ENCODE results near the gene TRIM33.
"Not testable (repeated sequence)": the region's sequence is repeated elsewhere in the genome, so short reads cannot be mapped to it uniquely, and the experiment has no call there.

TRIM33 gene

DNA sequence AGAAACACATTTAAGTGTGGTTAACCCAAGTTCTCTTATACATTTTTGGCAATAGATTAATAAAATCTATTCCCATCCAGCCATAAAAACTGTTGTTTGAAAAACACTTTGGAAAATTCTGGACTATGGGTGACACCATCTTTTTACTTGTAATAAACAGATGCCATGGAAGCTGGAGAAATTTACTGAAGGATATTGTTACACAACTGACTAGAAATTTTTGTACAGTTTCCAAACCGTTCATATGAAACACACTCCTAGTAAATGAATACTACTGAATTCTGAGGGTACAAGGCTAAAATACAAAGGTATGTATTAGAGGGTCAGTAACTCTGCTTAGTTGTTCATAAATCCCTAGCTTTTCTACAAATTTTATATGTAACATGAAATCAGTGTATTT is 48.7 kb downstream of the TRIM33 start:
- DNase-seq: no peak

DNA sequence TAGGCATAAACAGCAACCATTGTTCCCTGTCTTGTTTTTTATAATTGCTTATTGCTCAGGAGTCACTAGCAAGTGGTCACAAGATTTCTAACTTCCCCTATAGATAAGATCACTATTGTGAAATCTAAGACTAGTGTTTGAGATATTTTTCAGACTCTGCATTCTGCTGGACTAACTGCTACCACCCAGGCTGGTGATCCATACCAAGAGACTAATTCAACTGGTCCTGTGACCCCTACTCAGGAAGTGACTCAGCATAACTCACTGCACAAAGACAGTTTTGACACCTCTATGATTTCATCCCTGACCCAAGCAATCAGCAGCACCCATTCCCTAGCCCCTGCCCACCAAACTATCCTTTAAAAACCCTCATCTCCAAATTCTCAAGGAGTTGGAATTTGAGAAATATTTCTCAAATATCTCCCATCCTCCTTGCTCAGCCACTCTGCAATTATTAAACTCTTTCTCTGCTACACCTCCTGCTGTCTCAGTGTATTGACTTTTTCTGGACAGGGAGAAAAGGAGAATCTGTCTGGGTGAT is 52.7 kb downstream of the TRIM33 start:
- DNase-seq: no peak

DNA sequence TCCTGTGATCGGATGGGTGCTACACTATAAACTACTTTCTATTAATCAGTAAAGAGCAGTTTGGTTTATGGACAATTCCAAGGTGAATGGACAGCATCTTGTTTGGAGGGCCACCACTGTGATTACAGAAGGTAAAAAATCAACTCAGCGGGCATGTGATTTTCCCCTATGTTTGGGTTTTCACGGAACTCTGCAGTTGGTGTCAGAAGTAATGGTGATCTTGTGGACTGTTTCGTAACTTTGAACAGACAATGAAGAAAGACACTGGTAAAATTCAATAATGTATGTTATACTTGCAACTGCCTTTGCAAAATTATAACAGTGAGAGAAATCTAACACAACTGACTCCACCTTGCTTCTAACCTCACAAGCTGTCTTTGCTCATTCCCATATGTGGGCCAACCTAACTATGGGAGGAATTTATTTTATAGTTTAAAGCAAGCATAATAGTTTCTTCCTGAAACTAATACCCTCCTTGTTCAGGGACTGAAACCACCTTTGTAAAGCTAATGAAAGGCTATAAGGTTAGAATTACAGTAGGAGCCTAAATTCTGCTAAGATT is 53.2 kb downstream of the TRIM33 start:
- DNase-seq: no peak

DNA sequence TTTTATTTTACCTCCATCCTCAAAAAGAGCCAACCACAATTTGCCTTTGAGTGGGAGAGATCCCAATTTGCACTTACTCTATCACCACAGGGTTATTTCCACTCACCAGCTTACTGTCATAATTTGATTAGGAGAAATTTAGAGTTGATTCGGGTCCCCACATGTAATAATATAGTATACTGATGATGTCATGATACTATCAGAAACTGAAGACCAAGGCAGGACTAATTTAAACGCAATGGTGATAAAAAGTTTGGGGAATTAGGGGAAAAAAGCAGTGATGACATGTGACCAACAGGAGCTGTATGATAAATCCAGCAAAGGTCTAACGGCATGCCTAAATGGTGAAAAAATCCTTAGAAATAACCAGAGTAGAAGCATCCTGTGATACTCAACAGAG is 54.4 kb downstream of the TRIM33 start:
- no peak for DNase-seq

DNA sequence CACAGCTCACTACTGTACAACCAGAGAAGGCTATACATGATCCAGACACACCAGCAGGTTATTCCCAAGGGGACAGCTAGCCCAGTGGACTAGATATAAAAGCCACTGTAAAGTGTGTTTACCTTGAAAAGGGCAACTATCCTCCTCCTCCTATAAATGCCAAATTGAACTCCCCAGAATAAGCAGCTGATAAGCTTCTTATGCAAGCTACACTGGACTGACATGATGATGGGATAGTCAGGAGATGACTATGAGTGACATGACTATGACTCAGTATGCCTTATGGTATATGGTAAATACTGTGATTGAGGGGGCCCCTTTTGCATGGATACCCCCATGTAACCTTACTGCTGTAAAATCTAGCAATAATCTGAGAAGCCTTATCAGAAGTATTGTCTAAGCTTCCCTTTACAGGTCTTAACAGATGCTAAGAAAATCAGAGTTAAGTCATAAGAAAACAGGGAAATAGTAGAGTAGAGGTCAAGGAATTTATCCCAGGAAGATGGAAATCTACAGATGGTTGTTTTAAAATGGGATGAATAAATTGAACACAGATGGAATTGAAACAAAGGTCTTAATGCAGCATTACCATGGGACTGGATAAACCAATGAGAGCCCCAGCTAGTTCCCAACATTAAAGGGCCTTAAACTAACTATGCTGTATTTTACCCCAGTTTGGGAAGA is 55.8 kb downstream of the TRIM33 start:
- no peak for DNase-seq

DNA sequence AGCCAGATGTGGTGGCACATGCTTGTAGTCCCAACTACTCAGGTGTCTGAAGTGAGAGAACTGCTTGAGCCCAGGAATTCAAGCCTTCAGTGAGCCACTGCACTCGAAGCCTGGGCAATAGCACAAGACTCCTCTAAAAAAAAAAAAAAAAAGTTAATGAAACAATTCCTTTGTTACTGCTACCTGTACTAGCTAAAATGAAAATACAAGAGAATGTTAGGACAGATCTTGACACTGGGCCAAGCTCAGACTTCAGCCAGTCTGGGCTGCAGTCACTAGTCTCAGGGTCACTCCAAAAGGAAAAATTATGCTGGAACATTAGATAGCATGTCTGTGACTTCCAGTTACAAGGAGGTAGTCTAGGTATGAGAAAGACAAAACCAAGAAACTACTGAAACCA is 56.5 kb downstream of the TRIM33 start:
- DNase-seq: no peak

DNA sequence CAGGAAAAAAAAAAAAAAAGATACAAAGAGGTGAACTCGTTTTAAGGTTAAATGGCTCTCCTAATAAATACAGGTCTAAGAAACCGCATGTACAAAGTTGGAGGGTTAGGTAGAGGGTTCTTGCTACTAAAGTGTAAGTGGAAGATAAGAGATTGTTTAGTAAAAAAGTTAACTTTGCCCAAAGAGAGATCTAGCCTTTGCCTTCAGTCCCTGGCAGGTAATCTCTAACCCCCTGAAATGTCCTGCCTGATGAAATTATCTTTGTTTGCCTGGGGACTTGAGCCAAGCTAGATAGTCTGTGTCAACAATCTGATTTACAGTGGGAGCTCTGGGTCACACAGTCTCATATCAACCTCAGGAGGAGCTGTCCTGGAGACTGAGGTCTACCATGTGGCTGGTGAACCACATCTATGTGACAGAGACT is 57.6 kb downstream of the TRIM33 start:
- DNase-seq: no peak

DNA sequence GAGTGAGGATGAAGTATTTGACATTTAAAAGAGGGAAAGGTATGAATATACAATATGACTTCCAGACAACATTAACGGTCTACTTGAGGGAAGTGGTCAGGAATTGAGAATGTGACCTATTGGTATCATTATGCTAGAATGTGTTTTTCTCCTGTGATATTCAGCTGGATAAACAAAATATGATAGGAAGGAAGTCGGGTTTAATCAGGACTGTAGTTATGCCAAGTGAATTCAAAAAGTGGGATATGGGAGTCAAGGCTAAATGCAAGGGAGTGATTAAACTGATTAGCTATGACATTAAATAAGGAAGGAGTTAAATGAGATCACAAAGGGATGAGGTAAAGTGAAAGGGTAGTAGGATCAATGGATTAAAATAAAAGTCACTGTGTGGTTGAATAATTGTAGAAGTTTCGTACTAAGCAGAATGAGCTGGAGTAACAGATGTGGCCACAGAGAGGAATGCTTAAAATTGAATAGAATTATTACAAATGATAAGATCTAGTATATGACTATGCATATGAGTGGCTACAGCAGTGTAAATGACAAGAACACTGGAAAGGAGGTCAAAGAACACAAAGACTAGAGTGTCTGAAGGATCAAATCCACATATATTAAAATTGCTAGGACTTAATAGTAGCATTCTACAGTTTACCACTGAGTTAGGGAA is 62.5 kb downstream of the TRIM33 start:
- DNase-seq: no peak

DNA sequence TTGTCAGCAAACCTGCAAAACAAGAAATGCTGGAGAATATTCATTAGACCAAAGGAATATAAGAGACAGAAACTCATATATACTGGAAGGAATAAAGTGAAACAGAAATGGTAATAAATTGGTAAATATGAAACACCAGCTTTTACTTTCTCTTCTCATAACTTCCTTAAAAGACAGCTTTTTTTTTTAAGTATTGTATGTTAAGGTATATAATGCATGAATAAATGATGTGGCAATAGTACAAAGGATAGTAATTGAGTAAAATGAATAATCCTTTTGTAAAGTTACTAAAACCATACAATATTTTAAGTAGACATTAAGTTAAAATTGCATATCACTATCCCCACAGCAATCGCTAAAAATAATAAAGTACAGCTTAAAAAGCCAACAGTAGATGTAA is 64.8 kb downstream of the TRIM33 start:
- DNase-seq: no peak

DNA sequence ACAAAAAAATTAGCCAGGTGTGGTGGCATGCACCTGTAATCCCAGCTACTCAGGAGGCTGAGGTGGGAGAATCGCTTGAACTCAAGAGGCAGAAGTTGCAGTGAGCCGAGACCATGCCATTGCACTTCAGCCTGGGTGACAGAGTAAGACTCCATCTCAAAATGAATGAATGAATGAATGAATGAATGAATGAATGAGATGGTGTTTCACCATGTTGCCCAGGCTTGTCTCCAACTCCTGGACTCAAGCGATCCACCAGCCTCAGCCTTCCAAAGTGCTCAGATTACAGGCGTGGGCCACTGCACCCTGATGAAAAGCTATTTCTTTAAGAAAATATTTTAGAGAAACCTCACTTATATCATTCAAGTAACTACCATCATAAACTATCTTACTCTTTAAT is 67.8 kb downstream of the TRIM33 start:
- DNase-seq: not testable (repeated sequence)

DNA sequence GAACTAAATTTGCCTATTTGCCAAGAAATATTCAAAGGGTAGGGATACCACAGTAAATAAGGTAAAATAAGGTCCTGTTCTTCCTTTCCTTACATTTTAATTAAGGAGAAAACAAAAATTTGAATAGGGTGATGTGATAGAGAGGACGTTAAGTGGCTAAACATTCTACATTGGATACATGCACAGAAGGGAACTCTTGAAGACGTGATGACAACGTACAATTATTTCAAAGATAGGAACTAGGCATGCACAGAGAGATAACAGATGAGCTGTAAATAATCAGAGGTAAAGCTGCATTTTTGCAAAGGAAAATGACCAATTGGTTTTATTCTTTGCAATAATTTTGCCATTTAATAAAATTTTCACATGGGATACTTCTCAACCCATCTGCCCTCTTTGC is 69.7 kb downstream of the TRIM33 start:
- no peak for DNase-seq

DNA sequence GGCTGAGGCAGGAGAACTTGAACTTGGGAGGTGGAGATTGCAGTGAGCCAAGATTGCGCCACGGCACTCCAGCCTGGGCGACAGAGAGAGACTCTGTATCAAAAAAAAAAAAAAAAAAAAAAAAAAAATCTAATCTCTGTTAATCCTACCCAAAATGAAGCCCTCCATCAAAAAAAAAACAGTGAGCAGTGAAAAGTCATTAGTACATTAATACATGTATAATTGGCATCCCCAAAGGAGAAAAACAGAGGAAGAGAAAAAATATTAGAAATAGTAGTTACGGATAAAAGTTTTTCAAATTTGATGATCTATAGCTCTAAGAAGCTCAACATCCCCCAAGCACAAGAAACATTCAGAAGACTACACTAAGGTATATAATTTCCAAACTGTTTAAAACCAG is 71.6 kb downstream of the TRIM33 start:
- DNase-seq: no peak

DNA sequence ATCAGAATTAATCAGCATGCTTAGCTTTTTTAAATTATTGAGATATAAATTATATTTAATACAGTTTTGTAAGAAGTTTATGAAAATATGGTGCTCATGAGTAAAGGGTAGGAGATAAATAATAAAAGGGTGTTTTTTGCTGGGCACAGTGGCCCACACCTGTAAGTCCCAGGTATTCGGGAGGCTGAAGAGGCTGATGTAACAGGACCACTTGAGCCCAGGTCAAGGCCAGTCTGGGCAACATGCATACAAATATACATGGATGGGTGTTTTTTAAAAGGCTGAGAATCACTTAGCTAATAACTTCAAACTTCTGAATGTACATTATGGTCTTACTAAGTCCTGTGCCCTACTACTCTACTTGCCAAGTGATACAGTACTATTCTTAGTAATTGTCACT is 73.2 kb downstream of the TRIM33 start:
- DNase-seq: no peak

DNA sequence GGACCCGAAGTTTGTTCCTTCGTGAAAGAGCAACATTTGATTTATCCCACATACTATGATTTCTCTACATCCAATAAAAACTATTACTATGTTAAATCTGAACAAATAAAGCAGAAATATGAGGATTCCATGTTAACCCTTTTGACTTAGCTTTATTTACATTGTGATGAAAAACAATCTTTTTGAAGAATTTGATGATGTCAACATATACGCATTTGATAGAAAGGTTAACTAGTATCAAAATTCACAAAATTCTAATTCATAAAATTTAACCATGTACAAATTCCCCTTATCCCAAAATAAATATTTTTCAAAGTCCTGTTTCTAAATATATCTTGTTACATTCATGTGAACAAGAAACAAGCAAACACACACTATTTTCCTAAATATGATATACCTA is 74.2 kb downstream of the TRIM33 start:
- DNase-seq: no peak

DNA sequence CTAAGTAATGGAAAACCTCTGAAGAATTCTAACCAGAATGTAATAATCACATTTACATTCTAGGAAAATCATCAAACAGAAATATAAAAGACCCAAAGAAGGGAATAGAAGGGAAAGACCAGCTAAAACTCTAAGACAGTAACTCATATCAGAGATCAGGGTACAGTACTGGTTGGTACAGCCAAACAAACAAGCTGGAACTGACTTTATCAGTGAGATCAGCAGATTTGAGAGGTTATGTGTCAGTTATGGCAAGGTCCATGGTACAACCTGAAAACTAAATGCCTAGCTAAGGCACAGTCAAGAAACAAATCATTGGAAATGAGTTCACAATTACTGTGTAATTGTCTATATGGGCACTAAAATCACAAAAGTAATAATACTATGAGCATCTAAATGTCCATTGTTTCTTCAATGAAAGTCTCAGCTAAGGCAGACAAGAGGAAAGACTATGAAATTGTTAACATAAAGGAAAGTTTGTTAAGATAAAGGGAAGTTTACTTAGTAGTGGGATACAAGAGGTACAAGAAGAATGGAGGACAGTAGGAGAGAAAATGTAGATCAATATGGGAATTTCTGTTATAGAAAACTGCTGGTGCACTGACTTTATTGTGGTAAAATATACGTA is 75.8 kb downstream of the TRIM33 start:
- DNase-seq: no peak

DNA sequence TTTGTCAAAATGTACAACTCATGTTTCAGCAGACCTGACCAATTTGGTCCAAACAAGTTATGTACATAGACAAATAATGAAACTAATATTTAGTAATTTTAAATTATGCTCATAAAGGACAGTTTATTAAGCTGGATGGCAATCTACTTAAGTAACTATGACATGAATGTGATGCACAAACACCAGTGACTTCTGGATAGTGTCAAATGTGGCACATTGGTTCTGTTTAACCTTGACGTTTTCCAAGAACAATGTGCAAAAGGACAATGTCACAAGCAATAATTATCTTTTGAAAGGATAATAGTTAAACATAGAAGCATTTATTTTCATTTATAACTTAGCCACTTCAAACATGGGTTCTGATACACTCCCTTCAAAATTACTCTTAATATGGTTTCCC is 80.0 kb downstream of the TRIM33 start:
- DNase-seq: no peak

DNA sequence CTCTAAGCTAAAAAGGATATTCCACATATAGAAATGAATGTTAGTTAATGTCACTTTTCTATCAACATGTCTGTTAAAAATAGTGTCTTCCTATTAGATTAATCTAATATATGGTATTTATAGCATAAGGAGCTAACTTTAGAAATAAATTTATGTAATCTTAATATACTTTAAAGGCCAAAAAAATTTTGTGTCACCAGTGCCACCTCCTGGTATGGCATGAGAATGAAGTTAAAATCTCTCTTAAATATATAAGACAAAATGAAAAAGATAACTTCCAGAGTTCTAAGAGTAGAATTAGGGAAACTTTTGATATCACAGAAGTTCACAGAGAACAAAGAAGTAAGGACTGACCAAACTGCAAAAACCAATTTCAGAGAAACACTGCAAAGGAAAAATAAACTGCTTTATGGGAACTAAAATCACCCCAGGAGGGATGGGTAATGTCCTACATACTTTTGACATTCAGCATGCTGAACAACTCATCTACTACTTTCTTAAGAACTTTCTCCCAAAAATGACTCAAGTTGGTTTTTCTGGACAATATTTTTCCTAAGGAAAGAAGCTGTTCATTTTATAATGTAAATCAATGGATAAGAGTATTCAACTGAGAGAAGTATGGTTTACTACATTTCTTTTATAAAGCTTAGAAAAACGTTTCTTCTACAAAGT is 82.8 kb downstream of the TRIM33 start:
- DNase-seq: no peak

DNA sequence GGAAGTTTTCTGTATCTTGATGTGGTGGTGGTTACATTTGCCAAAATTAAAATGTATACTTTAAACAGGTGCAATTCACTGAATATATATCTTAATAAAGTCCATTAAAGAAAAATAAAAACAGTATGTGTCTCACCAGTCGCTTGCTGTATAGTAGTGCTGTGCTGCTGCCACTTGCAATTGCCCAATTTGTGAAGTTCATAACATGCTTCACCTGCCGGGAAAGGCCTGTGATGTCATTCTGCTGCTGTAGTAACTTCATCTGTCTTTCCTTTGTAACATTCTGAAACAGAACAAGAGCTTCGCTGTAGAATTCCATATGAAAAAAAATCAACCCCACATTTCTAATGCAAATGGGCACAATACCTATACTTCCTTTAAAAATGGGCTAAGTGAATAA is 83.4 kb downstream of the TRIM33 start:
- no peak for DNase-seq

DNA sequence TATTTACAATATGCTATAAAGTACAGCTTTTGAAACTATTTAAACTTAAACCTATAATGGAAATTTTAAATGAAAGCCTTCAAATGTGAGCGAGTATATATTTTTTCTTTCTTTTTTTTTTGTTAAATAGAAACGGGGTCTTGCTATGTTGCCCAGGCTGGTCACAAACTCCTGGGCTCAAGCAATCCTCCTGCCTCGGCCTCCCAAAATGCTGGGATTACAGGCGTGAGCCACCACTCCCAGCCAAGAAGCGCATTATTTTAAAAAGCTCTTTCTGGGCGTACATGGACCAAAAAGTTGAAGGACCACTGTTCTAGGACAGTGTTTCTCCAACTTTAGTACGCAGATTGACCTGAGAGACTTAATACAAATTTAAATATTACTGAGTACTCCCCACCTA is 87.5 kb downstream of the TRIM33 start:
- no peak for DNase-seq

DNA sequence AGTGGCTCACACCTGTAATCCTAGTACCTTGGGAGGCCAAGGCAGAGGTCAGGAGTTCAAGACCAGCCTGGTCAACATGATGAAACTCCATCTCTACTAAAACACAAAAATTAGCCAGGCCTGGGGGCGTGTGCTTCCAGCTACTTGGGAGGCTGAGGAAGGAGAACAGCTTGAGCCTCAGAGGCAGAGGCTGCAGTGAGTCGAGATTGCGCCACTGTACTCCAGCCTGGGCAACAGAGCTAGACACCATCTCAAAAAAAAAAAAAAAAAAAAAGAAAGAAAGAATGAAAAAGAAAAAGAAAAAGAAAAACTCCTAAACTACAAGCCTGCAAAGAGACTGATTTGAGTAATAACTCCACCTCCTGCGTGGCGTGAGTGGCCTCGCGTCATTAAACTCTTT is 92.1 kb downstream of the TRIM33 start:
- DNase-seq: not testable (repeated sequence)

DNA sequence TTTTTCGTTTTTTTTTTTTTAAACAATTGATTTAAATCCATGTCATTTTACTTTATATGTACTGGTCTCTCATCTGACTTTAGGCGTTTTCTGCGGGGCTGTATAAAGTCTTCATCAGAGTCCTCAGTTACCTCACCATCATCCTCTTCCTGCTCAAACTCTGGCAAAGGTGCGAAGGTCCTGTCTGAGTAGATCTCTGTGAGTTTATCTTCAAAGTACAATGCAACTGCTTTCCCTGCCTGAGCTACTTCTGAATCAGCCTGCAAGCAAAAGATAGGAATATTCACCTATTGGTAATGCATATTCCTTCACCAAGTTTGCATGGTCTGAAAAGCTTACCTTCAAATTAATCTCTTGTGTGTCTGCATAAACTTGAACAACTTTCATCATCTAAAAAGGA is 113.4 kb downstream of the TRIM33 start:
- no peak for DNase-seq

DNA sequence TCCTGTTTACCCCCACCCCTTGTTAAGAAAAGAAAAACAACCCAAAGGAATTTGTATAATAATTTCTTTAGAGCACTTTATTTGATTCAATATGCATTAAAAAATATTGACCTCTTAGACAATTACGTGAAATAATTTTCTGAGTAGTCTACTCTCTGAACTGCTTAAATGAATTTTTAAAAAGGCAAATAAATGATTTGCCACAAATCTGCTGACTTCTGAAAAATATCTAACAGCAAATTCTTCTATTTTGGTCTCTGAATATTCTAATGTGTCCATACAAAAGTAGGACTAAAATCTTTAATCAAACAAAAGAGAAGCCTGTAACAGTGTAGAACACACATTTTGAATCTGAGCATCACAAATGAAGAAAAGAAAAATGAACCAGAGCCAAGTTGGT is 115.1 kb downstream of the TRIM33 start:
- no peak for DNase-seq

DNA sequence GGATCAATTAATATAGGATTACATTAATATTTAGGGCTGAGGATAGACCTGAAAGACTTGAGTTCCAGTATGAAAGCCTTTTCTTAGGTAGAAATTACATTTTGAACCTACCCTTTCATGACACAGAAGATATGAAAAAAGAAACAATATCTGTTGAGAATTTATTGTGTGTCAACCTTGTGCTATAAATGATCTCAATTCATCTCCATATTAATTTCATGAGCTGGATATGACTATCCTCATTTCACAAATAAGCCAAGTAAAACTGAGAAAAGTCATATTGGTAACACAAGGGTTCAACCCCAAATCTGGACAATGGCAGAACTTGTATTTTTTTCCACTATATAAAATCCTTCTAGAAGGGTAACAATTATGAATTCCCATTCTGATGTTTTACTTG is 120.0 kb downstream of the TRIM33 start:
- DNase-seq: no peak

Measured in GDM1 (cell line).